PC-3 (cell line): ENCODE results near the gene S100A8. TPM values are rescaled to one million over a fixed set of nuclear protein-coding genes. Genes with fewer than 3 reads are reported as not detected.

Source experiments
- ATAC-seq: fragments of 200-7000 bp; cut with Tn5 transposase; 2 replicates; pipeline ENCODE4 v1.9.1; 2020; ENCODE audit warnings: mild to moderate bottlenecking, moderate library complexity
- BruUV-seq: library from RNA; stranded (reverse); fragments of 400-500 nt; replicated peaks from 2 replicates; lab custom pipeline; 2021; lab: Mats Ljungman, UMichigan
- CTCF ChIA-PET: fragments of 300-600 bp; sonication (Branson Sonifier 250); formaldehyde crosslinking; loops from one replicate; lab custom pipeline; 2022; ENCODE audit warnings: antibody characterized with exemption; lab: Charles Lee
- POLR2A ChIA-PET: fragments of 300-600 bp; sonication (Branson Sonifier 250); formaldehyde crosslinking; loops from one replicate; lab custom pipeline; 2022; ENCODE audit warnings: antibody characterized with exemption; ENCODE audit not compliant: unreplicated experiment; lab: Charles Lee
- DNase-seq: peaks from one replicate; pipeline ENCODE4 v3.0.0-alpha.2; 2015
- H2AFZ ChIP-seq: fragments of 300-600 bp; sonication (generic); 2 replicates; pipeline ENCODE4 v1.6.0; 2016; ENCODE audit warnings: antibody characterized with exemption, low read length
- H3F3A ChIP-seq: fragments of 300-600 bp; sonication (generic); one replicate; pipeline ENCODE4 v1.6.0; 2017; ENCODE audit warnings: antibody characterized with exemption, low read length, control low read depth, mild to moderate bottlenecking; ENCODE audit not compliant: unreplicated experiment
- H3K27ac ChIP-seq: fragments of 300-600 bp; sonication (generic); 2 replicates; pipeline ENCODE4 v1.5.1; 2016; ENCODE audit warnings: mild to moderate bottlenecking, low read length
- H3K27me3 ChIP-seq: fragments of 300-600 bp; sonication (generic); 2 replicates; pipeline ENCODE4 v1.6.1; 2016; ENCODE audit warnings: low read length, mixed read lengths
- H3K36me3 ChIP-seq: fragments of 300-600 bp; sonication (generic); 2 replicates; pipeline ENCODE4 v1.6.1; 2016; ENCODE audit warnings: low read depth, mixed run types, low read length, mixed read lengths
- H3K4me1 ChIP-seq: fragments of 300-600 bp; sonication (generic); 2 replicates; pipeline ENCODE4 v1.5.1; 2016; ENCODE audit warnings: low read length; ENCODE audit not compliant: insufficient read depth
- H3K4me2 ChIP-seq: fragments of 300-600 bp; sonication (generic); 2 replicates; pipeline ENCODE4 v1.6.0; 2016; ENCODE audit warnings: low read length
- H3K4me3 ChIP-seq: fragments of 300-600 bp; sonication (generic); 2 replicates; pipeline ENCODE4 v1.5.1; 2016; ENCODE audit warnings: mild to moderate bottlenecking, low read length, mixed read lengths
- H3K79me2 ChIP-seq: fragments of 300-600 bp; sonication (generic); 2 replicates; pipeline ENCODE4 v1.6.1; 2017; ENCODE audit warnings: low read length, mixed read lengths
- H3K9ac ChIP-seq: fragments of 300-600 bp; sonication (generic); 2 replicates; pipeline ENCODE4 v1.6.0; 2016; ENCODE audit warnings: mild to moderate bottlenecking, low read length
- H3K9me2 ChIP-seq: fragments of 300-600 bp; sonication (generic); replicated peaks from 2 replicates; pipeline ENCODE4 v1.6.1; 2016; ENCODE audit warnings: mixed run types, low read length, mixed read lengths
- H3K9me3 ChIP-seq: fragments of 300-600 bp; sonication (generic); 2 replicates; pipeline ENCODE4 v1.6.1; 2016; ENCODE audit warnings: low read length, mixed read lengths
- H4K20me1 ChIP-seq: fragments of 300-600 bp; sonication (generic); 2 replicates; pipeline ENCODE4 v1.6.1; 2016; ENCODE audit warnings: low read length, mixed read lengths
- EZH2 ChIP-seq: fragments of 300-600 bp; sonication (generic); IDR thresholded peaks from one replicate; pipeline ENCODE4 v1.6.1; 2017; ENCODE audit warnings: antibody characterized with exemption, mild to moderate bottlenecking, low read length; ENCODE audit not compliant: unreplicated experiment
- EZH2phosphoT487 ChIP-seq: fragments of 300-600 bp; sonication (generic); IDR thresholded peaks from 2 replicates; pipeline ENCODE4 v1.6.1; 2018; ENCODE audit warnings: mild to moderate bottlenecking, antibody characterized with exemption, low read length, borderline replicate concordance
- intact Hi-C: fragments of 100-400 bp; cut with micrococcal nuclease; formaldehyde crosslinking; loops from 2 replicates; pipeline ENCODE4 v1.9.0; 2023
- total RNA-seq: library from RNA; depleted of rRNA; stranded (reverse); fragments of >200 nt; gene quantifications from 2 replicates; pipeline ENCODE4 v1.2.3, GENCODE V29; 2014
- TF ChIP-seq, protein P1 (sequence below): fragments of 300-600 bp; sonication (generic); conservative IDR thresholded peaks from 2 replicates; pipeline ENCODE4 v1.5.1; 2017; ENCODE audit warnings: antibody characterized with exemption, low read depth, mild to moderate bottlenecking, low read length

Gene S100A8
- total RNA-seq, 1 experiment from 2014 or later: 0.29 TPM

DNA sequence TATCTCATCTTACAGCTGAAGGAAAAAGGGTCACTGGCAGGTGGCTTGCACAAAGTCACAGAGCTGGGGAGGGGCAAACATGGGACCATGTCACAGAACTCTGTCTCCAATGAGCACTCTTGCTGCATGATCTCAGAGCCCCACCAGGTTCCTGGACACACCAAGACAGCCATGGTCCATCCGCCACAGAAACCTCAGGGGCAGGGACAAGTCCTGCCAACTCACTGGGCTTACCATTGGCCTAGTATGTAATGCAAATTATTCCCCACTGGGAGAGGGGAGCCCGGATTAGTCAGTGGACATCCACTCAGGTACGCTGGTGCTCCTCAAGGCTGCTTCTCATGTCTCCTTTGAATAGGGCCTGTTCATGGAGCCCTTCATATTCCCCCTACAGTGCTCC, 39.7 kb upstream of the S100A8 start:
- no TSS peak for BruUV-seq
- H4K20me1 ChIP-seq: no peaks in the 10 kb centered on the region
- no peak overlapping the region for H3K4me2 ChIP-seq
- H3K9me3 ChIP-seq: no peaks in the 10 kb centered on the region
- no peaks in the 10 kb centered on the region for H3K36me3 ChIP-seq
- DNase-seq: no peak
- no peaks in the 10 kb centered on the region for H3F3A ChIP-seq
- ATAC-seq: no peak
- no peak overlapping the region for H3K9ac ChIP-seq
- no peak overlapping the region for H3K4me3 ChIP-seq
- peaks cover 71% of the 10 kb centered on the region for H3K27me3 ChIP-seq
- H3K9me2 ChIP-seq: no peaks in the 10 kb centered on the region
- CTCF ChIA-PET: no interaction called here
- POLR2A ChIA-PET: no interaction called here
- intact Hi-C loops: no loop called here
- no peaks in the 10 kb centered on the region for H3K79me2 ChIP-seq
- H3K4me1 ChIP-seq: no peaks in the 10 kb centered on the region
- TF ChIP-seq EZH2 (no peak), EZH2phosphoT487 (no peak)
- TF ChIP-seq, protein P1, sequence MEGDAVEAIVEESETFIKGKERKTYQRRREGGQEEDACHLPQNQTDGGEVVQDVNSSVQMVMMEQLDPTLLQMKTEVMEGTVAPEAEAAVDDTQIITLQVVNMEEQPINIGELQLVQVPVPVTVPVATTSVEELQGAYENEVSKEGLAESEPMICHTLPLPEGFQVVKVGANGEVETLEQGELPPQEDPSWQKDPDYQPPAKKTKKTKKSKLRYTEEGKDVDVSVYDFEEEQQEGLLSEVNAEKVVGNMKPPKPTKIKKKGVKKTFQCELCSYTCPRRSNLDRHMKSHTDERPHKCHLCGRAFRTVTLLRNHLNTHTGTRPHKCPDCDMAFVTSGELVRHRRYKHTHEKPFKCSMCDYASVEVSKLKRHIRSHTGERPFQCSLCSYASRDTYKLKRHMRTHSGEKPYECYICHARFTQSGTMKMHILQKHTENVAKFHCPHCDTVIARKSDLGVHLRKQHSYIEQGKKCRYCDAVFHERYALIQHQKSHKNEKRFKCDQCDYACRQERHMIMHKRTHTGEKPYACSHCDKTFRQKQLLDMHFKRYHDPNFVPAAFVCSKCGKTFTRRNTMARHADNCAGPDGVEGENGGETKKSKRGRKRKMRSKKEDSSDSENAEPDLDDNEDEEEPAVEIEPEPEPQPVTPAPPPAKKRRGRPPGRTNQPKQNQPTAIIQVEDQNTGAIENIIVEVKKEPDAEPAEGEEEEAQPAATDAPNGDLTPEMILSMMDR: no peak
- H3K27ac ChIP-seq: no peak overlapping the region
- H2AFZ ChIP-seq: no peak overlapping the region

- CTCF ChIA-PET: no interaction called here
- intact Hi-C loops: no loop called here
Observed at GRCh38 chr1:153430166-153430553, 39.3 kb upstream of the S100A8 start.

GRCh38 chr1:153429266-153430165, 38.6 kb upstream of the S100A8 start:
- Histone ChIP-seq H3K9me3 (no peaks in the 10 kb centered on the region), H3K4me3 (no peak overlapping the region), H4K20me1 (no peaks in the 10 kb centered on the region), H3K79me2 (no peaks in the 10 kb centered on the region), H3K4me2 (no peak overlapping the region), H3K9ac (no peak overlapping the region), H2AFZ (no peak overlapping the region), H3K36me3 (no peaks in the 10 kb centered on the region), H3K9me2 (no peaks in the 10 kb centered on the region), H3K27ac (no peak overlapping the region), H3K4me1 (no peaks in the 10 kb centered on the region), H3K27me3 (peaks cover 66% of the 10 kb centered on the region), H3F3A (no peaks in the 10 kb centered on the region)
- intact Hi-C loops: no loop called here
- ChIA-PET POLR2A (no interaction called here), CTCF (no interaction called here)
- DNase-seq (no peak), ATAC-seq (no peak)
- TF ChIP-seq EZH2 (no peak), EZH2phosphoT487 (no peak)
- TF ChIP-seq, protein P1: no peak
- no TSS peak for BruUV-seq

More at GRCh38 chr1:153430166-153430553, 39.3 kb upstream of the S100A8 start:
- no peaks in the 10 kb centered on the region for H3K79me2 ChIP-seq
- no TSS peak for BruUV-seq
- H4K20me1 ChIP-seq: no peaks in the 10 kb centered on the region
- no peak overlapping the region for H3K4me2 ChIP-seq
- no peak overlapping the region for H3K9ac ChIP-seq
- H2AFZ ChIP-seq: no peak overlapping the region
- no peaks in the 10 kb centered on the region for H3K9me2 ChIP-seq
- peaks cover 69% of the 10 kb centered on the region for H3K27me3 ChIP-seq
- H3K4me3 ChIP-seq: no peak overlapping the region
- H3K36me3 ChIP-seq: no peaks in the 10 kb centered on the region
- H3K27ac ChIP-seq: no peak overlapping the region
- POLR2A ChIA-PET: no interaction called here
- no peak for ATAC-seq
- H3F3A ChIP-seq: no peaks in the 10 kb centered on the region
- DNase-seq: no peak
- TF ChIP-seq EZH2phosphoT487: no peak
- H3K9me3 ChIP-seq: no peaks in the 10 kb centered on the region
- no peaks in the 10 kb centered on the region for H3K4me1 ChIP-seq
